Measurements from ENCODE around the gene TBC1D1.

- TF ChIP-seq, protein P1, sequence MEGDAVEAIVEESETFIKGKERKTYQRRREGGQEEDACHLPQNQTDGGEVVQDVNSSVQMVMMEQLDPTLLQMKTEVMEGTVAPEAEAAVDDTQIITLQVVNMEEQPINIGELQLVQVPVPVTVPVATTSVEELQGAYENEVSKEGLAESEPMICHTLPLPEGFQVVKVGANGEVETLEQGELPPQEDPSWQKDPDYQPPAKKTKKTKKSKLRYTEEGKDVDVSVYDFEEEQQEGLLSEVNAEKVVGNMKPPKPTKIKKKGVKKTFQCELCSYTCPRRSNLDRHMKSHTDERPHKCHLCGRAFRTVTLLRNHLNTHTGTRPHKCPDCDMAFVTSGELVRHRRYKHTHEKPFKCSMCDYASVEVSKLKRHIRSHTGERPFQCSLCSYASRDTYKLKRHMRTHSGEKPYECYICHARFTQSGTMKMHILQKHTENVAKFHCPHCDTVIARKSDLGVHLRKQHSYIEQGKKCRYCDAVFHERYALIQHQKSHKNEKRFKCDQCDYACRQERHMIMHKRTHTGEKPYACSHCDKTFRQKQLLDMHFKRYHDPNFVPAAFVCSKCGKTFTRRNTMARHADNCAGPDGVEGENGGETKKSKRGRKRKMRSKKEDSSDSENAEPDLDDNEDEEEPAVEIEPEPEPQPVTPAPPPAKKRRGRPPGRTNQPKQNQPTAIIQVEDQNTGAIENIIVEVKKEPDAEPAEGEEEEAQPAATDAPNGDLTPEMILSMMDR (IDR thresholded peaks at IDR 0.05), result no peak
- TF ChIP-seq POLR2A (IDR thresholded peaks at IDR 0.05) (no peak), POLR2AphosphoS5 (IDR thresholded peaks at IDR 0.05) (no peak)
Observed at GRCh38 chr4:37999000-37999716, 108.3 kb downstream of the TBC1D1 start.

All from prostate gland (tissue), 2 donors.